Occipital lobe (tissue), 2 donors: ENCODE results near the gene TEKT5. TPM values are rescaled to one million over a fixed set of nuclear protein-coding genes. Genes with fewer than 3 reads are reported as not detected.
"Not testable (repeated sequence)": the region's sequence is repeated elsewhere in the genome, so short reads cannot be mapped to it uniquely, and the experiment has no call there.

ENCODE experiments used
- DNase-seq: peaks from one replicate; lab custom pipeline; 2025; lab: John Stamatoyannopoulos, UW
- total RNA-seq: library from RNA; depleted of rRNA; stranded (reverse); fragments of >200 nt; gene quantifications from one replicate; pipeline ENCODE4 v1.2.3, GENCODE V29; 2014

TEKT5 gene
- total RNA-seq, 1 donor from 2014 or later = 1.2 TPM

- no peak for DNase-seq
Observed at GRCh38 chr16:10660950-10661635, 33.6 kb downstream of the TEKT5 start.

- DNase-seq = no peak
Observed at GRCh38 chr16:10658943-10659342, 35.8 kb downstream of the TEKT5 start.

GRCh38 chr16:10657925-10658324 lies 36.8 kb downstream of the TEKT5 start:
- no peak for DNase-seq

GRCh38 chr16:10656618-10657017 lies 38.1 kb downstream of the TEKT5 start:
- DNase-seq = no peak

GRCh38 chr16:10655415-10655977 lies 39.2 kb downstream of the TEKT5 start:
- DNase-seq = no peak

- DNase-seq = no peak
Observed at GRCh38 chr16:10654592-10655414, 39.9 kb downstream of the TEKT5 start.

GRCh38 chr16:10652730-10653590 lies 41.8 kb downstream of the TEKT5 start:
- DNase-seq = no peak

GRCh38 chr16:10649098-10649497 lies 45.6 kb downstream of the TEKT5 start:
- not testable (repeated sequence) for DNase-seq

- no peak for DNase-seq
Observed at GRCh38 chr16:10647721-10648296, 46.9 kb downstream of the TEKT5 start.

GRCh38 chr16:10647264-10647720 lies 47.4 kb downstream of the TEKT5 start:
- no peak for DNase-seq

- no peak for DNase-seq
Observed at GRCh38 chr16:10646581-10647263, 48.0 kb downstream of the TEKT5 start.

GRCh38 chr16:10646228-10646580 lies 48.5 kb downstream of the TEKT5 start:
- no peak for DNase-seq

- DNase-seq = no peak
Observed at GRCh38 chr16:10644092-10644491, 50.6 kb downstream of the TEKT5 start.

- DNase-seq = no peak
Observed at GRCh38 chr16:10642964-10643363, 51.8 kb downstream of the TEKT5 start.

GRCh38 chr16:10641953-10642949 lies 52.5 kb downstream of the TEKT5 start:
- DNase-seq = no peak

- DNase-seq = no peak
Observed at GRCh38 chr16:10641555-10641952, 53.2 kb downstream of the TEKT5 start.

- no peak for DNase-seq
Observed at GRCh38 chr16:10640934-10641333, 53.8 kb downstream of the TEKT5 start.

- no peak for DNase-seq
Observed at GRCh38 chr16:10638101-10638500, 56.6 kb downstream of the TEKT5 start.

GRCh38 chr16:10637337-10638037 lies 57.2 kb downstream of the TEKT5 start:
- DNase-seq = no peak
